ENCODE data around the gene ABCA3. TPM values are rescaled to one million over a fixed set of nuclear protein-coding genes. Genes with fewer than 3 reads are reported as not detected.
"Not testable (repeated sequence)": the region's sequence is repeated elsewhere in the genome, so short reads cannot be mapped to it uniquely, and the experiment has no call there.

Gene ABCA3
- total RNA-seq, 4 donors from 2014 or later, result 3.4 to 8.6 (median 3.7) TPM

- in situ Hi-C loops (cut with MboI; ENCODE audit: low pct_ligation_motif_present in 1 of 4, low pct_unique_long_range_greater_than_20kb in 1 of 4, low sequenced_read_pairs in 3 of 4), result not testable (repeated sequence)
These were observed 77.5 kb downstream of the ABCA3 start for GRCh38 chr16:2263026-2263425.

GRCh38 chr16:2260250-2260649, 80.3 kb downstream of the ABCA3 start:
- peaks cover 0 to 82% (median 35%) of the 10 kb centered on the region in 4 donors for H3K36me3 ChIP-seq
- H3K9me3 ChIP-seq, result no peaks in the 10 kb centered on the region

More at GRCh38 chr16:2263026-2263425, 77.5 kb downstream of the ABCA3 start:
- intact Hi-C loops (cut with DNase I; ENCODE audit: low total_unique reads); H3K27ac ChIP-seq; H3K27me3 ChIP-seq; H3K9me3 ChIP-seq; DNase-seq; H3K4me3 ChIP-seq: not testable (repeated sequence)
- 83 to 92% methylated on average over 8 to 14 of the region's 14 CpGs for WGBS, 2 donors (ENCODE audit: low coverage in 1 of 2)
- H3K4me1 ChIP-seq, result peaks cover 4 to 21% (median 14%) of the 10 kb centered on the region in 4 donors
- H3K36me3 ChIP-seq, result peaks cover 0 to 55% (median 22%) of the 10 kb centered on the region in 4 donors

GRCh38 chr16:2258530-2258929, 82.0 kb downstream of the ABCA3 start:
- WGBS, 2 donors (ENCODE audit: low coverage in 1 of 2), result 86 to 92% methylated on average over 4 to 7 of the region's 7 CpGs
- H3K36me3 ChIP-seq, result peaks cover 0 to 93% (median 38%) of the 10 kb centered on the region in 4 donors
- H3K4me1 ChIP-seq; H3K9me3 ChIP-seq; in situ Hi-C loops (cut with MboI; ENCODE audit: low pct_ligation_motif_present in 1 of 4, low pct_unique_long_range_greater_than_20kb in 1 of 4, low sequenced_read_pairs in 3 of 4); DNase-seq; intact Hi-C loops (cut with DNase I; ENCODE audit: low total_unique reads); H3K27me3 ChIP-seq; H3K4me3 ChIP-seq; H3K27ac ChIP-seq: not testable (repeated sequence)

More at GRCh38 chr16:2260250-2260649, 80.3 kb downstream of the ABCA3 start:
- TF ChIP-seq POLR2A (IDR thresholded peaks at IDR 0.05) (no peak), POLR2AphosphoS5 (IDR thresholded peaks at IDR 0.05) (no peak)
- 75 to 84% methylated on average over 8 of the region's 8 CpGs for WGBS, 2 donors (ENCODE audit: low coverage in 1 of 2)
- in situ Hi-C loops (cut with MboI; ENCODE audit: low pct_ligation_motif_present in 1 of 4, low pct_unique_long_range_greater_than_20kb in 1 of 4, low sequenced_read_pairs in 3 of 4), result no loop called here
- Histone ChIP-seq H3K27me3 (no peaks in the 10 kb centered on the region), H3K4me3 (no peak overlapping the region), H3K27ac (no peak overlapping the region), H3K4me1 (peaks cover 0 to 5% (median 4%) of the 10 kb centered on the region in 4 donors)
- intact Hi-C loops (cut with DNase I; ENCODE audit: low total_unique reads), result no loop called here
- DNase-seq, result no peak

DNA sequence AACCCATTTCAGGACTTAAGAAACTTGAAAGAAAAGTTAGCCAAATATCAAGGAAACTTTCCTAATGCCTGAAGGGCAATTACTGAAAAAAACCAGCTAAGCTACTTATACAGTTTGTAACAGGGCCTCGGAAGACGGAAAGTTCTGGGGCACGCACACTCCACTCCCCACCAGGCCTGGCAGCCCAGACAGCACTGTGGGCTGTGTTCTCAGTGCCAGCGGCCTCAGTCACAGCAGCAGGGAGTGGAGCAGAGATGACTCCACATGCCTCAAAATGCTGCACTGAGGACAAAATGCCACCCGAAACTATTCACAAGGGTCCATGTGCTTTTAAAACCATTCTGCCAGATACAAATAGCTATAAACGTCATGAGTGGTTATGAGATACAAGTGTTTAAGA, 82.8 kb downstream of the ABCA3 start:
- Histone ChIP-seq H3K27me3 (no peaks in the 10 kb centered on the region), H3K4me1 (no peaks in the 10 kb centered on the region), H3K27ac (no peak overlapping the region), H3K36me3 (peaks cover 0 to 92% (median 34%) of the 10 kb centered on the region in 4 donors), H3K4me3 (no peak overlapping the region), H3K9me3 (no peaks in the 10 kb centered on the region)
- intact Hi-C loops (cut with DNase I; ENCODE audit: low total_unique reads) (no loop called here), in situ Hi-C loops (cut with MboI; ENCODE audit: low pct_ligation_motif_present in 1 of 4, low pct_unique_long_range_greater_than_20kb in 1 of 4, low sequenced_read_pairs in 3 of 4) (no loop called here)
- TF ChIP-seq POLR2AphosphoS5 (IDR thresholded peaks at IDR 0.05), result no peak
- no peak for TF ChIP-seq EP300 (IDR thresholded peaks at IDR 0.05; ENCODE audit: low read depth)
- TF ChIP-seq, protein P1, sequence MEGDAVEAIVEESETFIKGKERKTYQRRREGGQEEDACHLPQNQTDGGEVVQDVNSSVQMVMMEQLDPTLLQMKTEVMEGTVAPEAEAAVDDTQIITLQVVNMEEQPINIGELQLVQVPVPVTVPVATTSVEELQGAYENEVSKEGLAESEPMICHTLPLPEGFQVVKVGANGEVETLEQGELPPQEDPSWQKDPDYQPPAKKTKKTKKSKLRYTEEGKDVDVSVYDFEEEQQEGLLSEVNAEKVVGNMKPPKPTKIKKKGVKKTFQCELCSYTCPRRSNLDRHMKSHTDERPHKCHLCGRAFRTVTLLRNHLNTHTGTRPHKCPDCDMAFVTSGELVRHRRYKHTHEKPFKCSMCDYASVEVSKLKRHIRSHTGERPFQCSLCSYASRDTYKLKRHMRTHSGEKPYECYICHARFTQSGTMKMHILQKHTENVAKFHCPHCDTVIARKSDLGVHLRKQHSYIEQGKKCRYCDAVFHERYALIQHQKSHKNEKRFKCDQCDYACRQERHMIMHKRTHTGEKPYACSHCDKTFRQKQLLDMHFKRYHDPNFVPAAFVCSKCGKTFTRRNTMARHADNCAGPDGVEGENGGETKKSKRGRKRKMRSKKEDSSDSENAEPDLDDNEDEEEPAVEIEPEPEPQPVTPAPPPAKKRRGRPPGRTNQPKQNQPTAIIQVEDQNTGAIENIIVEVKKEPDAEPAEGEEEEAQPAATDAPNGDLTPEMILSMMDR (IDR thresholded peaks at IDR 0.05), result no peak
- no peak for TF ChIP-seq POLR2A (IDR thresholded peaks at IDR 0.05)
- no peak for DNase-seq
- WGBS, 2 donors (ENCODE audit: low coverage in 1 of 2), result 84 to 92% methylated on average over 4 to 6 of the region's 6 CpGs

GRCh38 chr16:2256531-2257140, 83.9 kb downstream of the ABCA3 start:
- TF ChIP-seq POLR2A (IDR thresholded peaks at IDR 0.05) (no peak), POLR2AphosphoS5 (IDR thresholded peaks at IDR 0.05) (no peak)
- peaks cover 0 to 81% (median 29%) of the 10 kb centered on the region in 4 donors for H3K36me3 ChIP-seq
- H3K27me3 ChIP-seq, result no peaks in the 10 kb centered on the region
- intact Hi-C loops (cut with DNase I; ENCODE audit: low total_unique reads) (no loop called here), in situ Hi-C loops (cut with MboI; ENCODE audit: low pct_ligation_motif_present in 1 of 4, low pct_unique_long_range_greater_than_20kb in 1 of 4, low sequenced_read_pairs in 3 of 4) (no loop called here)
- peaks cover 4 to 10% (median 7%) of the 10 kb centered on the region in 4 donors for H3K4me1 ChIP-seq
- no peaks in the 10 kb centered on the region for H3K9me3 ChIP-seq
- H3K4me3 ChIP-seq, result no peak overlapping the region
- H3K27ac ChIP-seq, result no peak overlapping the region
- 92% methylated on average over 4 to 12 of the region's 12 CpGs for WGBS, 2 donors (ENCODE audit: low coverage in 1 of 2)
- no peak for DNase-seq

GRCh38 chr16:2253293-2253692, 87.2 kb downstream of the ABCA3 start:
- in situ Hi-C loops (cut with MboI; ENCODE audit: low pct_ligation_motif_present in 1 of 4, low pct_unique_long_range_greater_than_20kb in 1 of 4, low sequenced_read_pairs in 3 of 4), result no loop called here
- 82% methylated on average over 8 to 11 of the region's 11 CpGs for WGBS, 2 donors (ENCODE audit: low coverage in 1 of 2)
- Histone ChIP-seq H3K4me1 (peaks cover 10 to 20% (median 17%) of the 10 kb centered on the region in 4 donors), H3K9me3 (no peaks in the 10 kb centered on the region), H3K27me3 (no peaks in the 10 kb centered on the region), H3K27ac (no peak overlapping the region), H3K36me3 (peaks cover 0 to 52% (median 18%) of the 10 kb centered on the region in 4 donors), H3K4me3 (no peak overlapping the region)
- no peak for DNase-seq
- TF ChIP-seq EP300 (IDR thresholded peaks at IDR 0.05; ENCODE audit: low read depth) (no peak), POLR2A (IDR thresholded peaks at IDR 0.05) (no peak), POLR2AphosphoS5 (IDR thresholded peaks at IDR 0.05) (no peak)
- TF ChIP-seq, protein P1 (IDR thresholded peaks at IDR 0.05), result no peak
- intact Hi-C loops (cut with DNase I; ENCODE audit: low total_unique reads), result no loop called here
